ENCODE measurements around the gene UBA52.
"Not testable (repeated sequence)": the region's sequence is repeated elsewhere in the genome, so short reads cannot be mapped to it uniquely, and the experiment has no call there.

The UBA52 gene

GRCh38 chr19:18571564-18572344, at the start of gene UBA52:
Gene UBA52 (plus strand): TSS chr19:18571857. CDS start chr19:18573301, 1,444 bp downstream.
- peak; percentile 97 for DNase-seq

GRCh38 chr19:18522124-18522861, 49.4 kb upstream of the UBA52 start:
- peak; percentile 98 for DNase-seq

- not testable (repeated sequence) for DNase-seq
Measured at GRCh38 chr19:18522862-18523440, 48.7 kb upstream of the UBA52 start.

- no peak for DNase-seq
Measured at GRCh38 chr19:18523841-18524240, 47.8 kb upstream of the UBA52 start.

- DNase-seq: no peak
Measured at GRCh38 chr19:18526316-18526715, 45.3 kb upstream of the UBA52 start.

GRCh38 chr19:18529782-18530181, 41.9 kb upstream of the UBA52 start:
- no peak for DNase-seq

GRCh38 chr19:18531485-18531884, 40.2 kb upstream of the UBA52 start:
- no peak for DNase-seq

- no peak for DNase-seq
Measured at GRCh38 chr19:18532168-18532890, 39.3 kb upstream of the UBA52 start.

- DNase-seq: no peak
Measured at GRCh38 chr19:18533058-18533457, 38.6 kb upstream of the UBA52 start.

- DNase-seq: no peak
Measured at GRCh38 chr19:18536475-18536874, 35.2 kb upstream of the UBA52 start.

GRCh38 chr19:18537431-18537830, 34.2 kb upstream of the UBA52 start:
- DNase-seq: no peak

- DNase-seq: no peak
Measured at GRCh38 chr19:18538115-18538514, 33.5 kb upstream of the UBA52 start.

- no peak for DNase-seq
Measured at GRCh38 chr19:18539372-18539771, 32.3 kb upstream of the UBA52 start.

- DNase-seq: not testable (repeated sequence)
Measured at GRCh38 chr19:18540200-18540599, 31.5 kb upstream of the UBA52 start.

GRCh38 chr19:18541258-18541991, 30.2 kb upstream of the UBA52 start:
- no peak for DNase-seq

- DNase-seq: no peak
Measured at GRCh38 chr19:18541992-18542940, 29.4 kb upstream of the UBA52 start.

- DNase-seq: peak; percentile 74
Measured at GRCh38 chr19:18542941-18543813, 28.5 kb upstream of the UBA52 start, which contains the start of gene FKBP8. Gene FKBP8 (minus strand): TSS chr19:18543573. CDS start chr19:18541970, 1,603 bp downstream.

GRCh38 chr19:18543814-18544475, 27.7 kb upstream of the UBA52 start:
- no peak for DNase-seq

GRCh38 chr19:18551631-18552030, 20.0 kb upstream of the UBA52 start:
- no peak for DNase-seq
